GM10248 (cell line): Measurements from ENCODE around the gene CADM3.

Source experiments
- CTCF ChIA-PET: fragments of 300-600 bp; sonication (Branson Sonifier 250); formaldehyde crosslinking; extraction: SDS; loops from one replicate; lab custom pipeline; 2021; ENCODE audit warnings: antibody characterized with exemption; lab: Yijun Ruan, JAX
- POLR2A ChIA-PET: fragments of 350-650 bp; sonication (Branson Sonifier 250); formaldehyde crosslinking; extraction: SDS; loops from one replicate; lab custom pipeline; 2020; ENCODE audit warnings: antibody characterized with exemption; lab: Yijun Ruan, JAX
- DNase-seq: peaks from one replicate; pipeline ENCODE4 v3.0.0; 2012; ENCODE audit errors: extremely low spot score
- TF ChIP-seq, protein P1 (sequence below): IDR thresholded peaks from 2 replicates; pipeline ENCODE4 v1.5.1; 2012; ENCODE audit warnings: mild to moderate bottlenecking, low read depth; ENCODE audit errors: extremely low read depth, missing control alignments, control extremely low read depth

Gene CADM3

GRCh38 chr1:159218649-159219636 lies 47.5 kb downstream of the CADM3 start:
- POLR2A ChIA-PET, result no interaction called here

GRCh38 chr1:159222075-159222865 lies 50.9 kb downstream of the CADM3 start:
- POLR2A ChIA-PET, result no interaction called here
- no peak for DNase-seq
- CTCF ChIA-PET, result interaction anchor here (1.7 to 11.5 kb wide), 2 partner anchors 9 to 89 kb away, joined by 3 to 129 read pairs; no protein-coding TSS in a partner anchor

More at GRCh38 chr1:159218649-159219636, 47.5 kb downstream of the CADM3 start:
- DNase-seq, result no peak
- CTCF ChIA-PET, result interaction anchor here (0.8 to 12.0 kb wide), 6 partner anchors 7 to 86 kb away, joined by 3 to 180 read pairs (median 10); no protein-coding TSS in a partner anchor
- TF ChIP-seq, protein P1, sequence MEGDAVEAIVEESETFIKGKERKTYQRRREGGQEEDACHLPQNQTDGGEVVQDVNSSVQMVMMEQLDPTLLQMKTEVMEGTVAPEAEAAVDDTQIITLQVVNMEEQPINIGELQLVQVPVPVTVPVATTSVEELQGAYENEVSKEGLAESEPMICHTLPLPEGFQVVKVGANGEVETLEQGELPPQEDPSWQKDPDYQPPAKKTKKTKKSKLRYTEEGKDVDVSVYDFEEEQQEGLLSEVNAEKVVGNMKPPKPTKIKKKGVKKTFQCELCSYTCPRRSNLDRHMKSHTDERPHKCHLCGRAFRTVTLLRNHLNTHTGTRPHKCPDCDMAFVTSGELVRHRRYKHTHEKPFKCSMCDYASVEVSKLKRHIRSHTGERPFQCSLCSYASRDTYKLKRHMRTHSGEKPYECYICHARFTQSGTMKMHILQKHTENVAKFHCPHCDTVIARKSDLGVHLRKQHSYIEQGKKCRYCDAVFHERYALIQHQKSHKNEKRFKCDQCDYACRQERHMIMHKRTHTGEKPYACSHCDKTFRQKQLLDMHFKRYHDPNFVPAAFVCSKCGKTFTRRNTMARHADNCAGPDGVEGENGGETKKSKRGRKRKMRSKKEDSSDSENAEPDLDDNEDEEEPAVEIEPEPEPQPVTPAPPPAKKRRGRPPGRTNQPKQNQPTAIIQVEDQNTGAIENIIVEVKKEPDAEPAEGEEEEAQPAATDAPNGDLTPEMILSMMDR, result no peak

GRCh38 chr1:159223004-159223403 lies 51.6 kb downstream of the CADM3 start:
- POLR2A ChIA-PET, result no interaction called here
- DNase-seq, result no peak
- CTCF ChIA-PET, result interaction anchor here (1.7 to 11.5 kb wide), 2 partner anchors 10 to 90 kb away, joined by 3 to 129 read pairs; no protein-coding TSS in a partner anchor
- TF ChIP-seq, protein P1, result no peak

More at GRCh38 chr1:159222075-159222865, 50.9 kb downstream of the CADM3 start:
- TF ChIP-seq, protein P1, result no peak

- no peak for DNase-seq
- CTCF ChIA-PET, result interaction anchor here (11.5 kb wide), 1 partner anchor 15 kb away, joined by 129 read pairs; no protein-coding TSS in a partner anchor
- POLR2A ChIA-PET, result no interaction called here
These were observed 57.1 kb downstream of the CADM3 start for GRCh38 chr1:159228554-159228953.

GRCh38 chr1:159229260-159229885 lies 58.0 kb downstream of the CADM3 start:
- TF ChIP-seq, protein P1, result no peak
- no peak for DNase-seq
- POLR2A ChIA-PET, result no interaction called here
- CTCF ChIA-PET, result interaction anchor here (1.1 to 11.5 kb wide), 2 partner anchors 16 to 18 kb away, joined by 3 to 129 read pairs; no protein-coding TSS in a partner anchor

More at GRCh38 chr1:159228554-159228953, 57.1 kb downstream of the CADM3 start:
- TF ChIP-seq, protein P1, result no peak
